Suppressor macrophage (primary cell): Measurements from ENCODE around the gene CYP46A1.
"Not testable (repeated sequence)": the region's sequence is repeated elsewhere in the genome, so short reads cannot be mapped to it uniquely, and the experiment has no call there.

Source experiments
- DNase-seq, 4 experiments: peaks; one replicate each; pipeline ENCODE4 v3.0.0-alpha.2; 2020 to 2022

CYP46A1 gene

DNA sequence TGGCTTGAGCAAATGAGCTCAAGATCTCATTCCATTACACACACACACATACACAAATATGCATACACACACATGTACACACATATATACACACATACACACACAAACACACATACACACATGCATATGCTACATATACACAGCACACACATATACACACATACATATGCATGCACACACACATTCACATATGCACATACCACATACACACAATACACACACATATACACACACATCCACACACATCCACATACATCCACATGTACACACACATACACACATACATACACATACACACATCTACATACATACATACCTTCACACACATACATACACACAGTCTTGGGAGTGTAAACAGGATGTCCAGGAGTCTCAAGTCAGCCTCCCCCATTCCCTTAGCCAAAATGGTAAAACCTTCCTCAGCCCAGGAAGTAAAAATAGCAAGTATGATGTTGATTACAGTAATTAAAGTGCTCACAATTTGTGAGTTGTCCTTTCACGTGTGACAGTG lies 26.4 kb upstream of the CYP46A1 start:
- no peak for DNase-seq

- peak in 1 of 4 experiments; percentile 0 for DNase-seq
Observed at GRCh38 chr14:99658218-99658845, 25.8 kb upstream of the CYP46A1 start.

GRCh38 chr14:99659333-99659741 lies 24.8 kb upstream of the CYP46A1 start:
- peak in 1 of 4 experiments; percentile 1 for DNase-seq

DNA sequence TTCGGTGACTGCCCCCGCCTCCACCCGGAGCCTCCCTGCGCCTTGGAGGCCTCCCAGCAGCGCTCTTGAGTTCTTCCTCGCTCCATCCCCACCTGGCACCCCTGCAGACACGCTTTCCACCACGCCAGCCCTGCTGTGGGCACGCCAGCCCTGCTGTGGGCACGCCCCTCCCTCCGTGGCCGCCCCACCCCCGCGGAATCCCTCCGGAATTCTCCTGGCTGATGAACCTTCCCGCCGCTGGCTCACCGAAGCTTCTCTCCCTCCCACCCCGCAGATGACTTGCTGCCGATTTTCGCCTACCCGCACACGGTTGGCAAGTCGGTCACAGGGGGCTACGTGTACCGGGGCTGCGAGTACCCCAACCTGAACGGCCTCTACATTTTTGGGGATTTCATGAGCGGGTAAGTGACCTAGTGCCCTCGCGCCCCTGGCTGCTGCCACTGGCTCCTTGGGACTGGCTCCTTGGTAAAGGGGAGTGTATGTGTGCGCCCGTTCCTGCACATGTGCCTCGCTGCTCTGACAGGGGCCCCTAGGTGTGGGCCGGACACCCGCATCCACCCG lies 24.0 kb upstream of the CYP46A1 start:
- peak in 1 of 4 experiments; percentile 0 for DNase-seq

DNA sequence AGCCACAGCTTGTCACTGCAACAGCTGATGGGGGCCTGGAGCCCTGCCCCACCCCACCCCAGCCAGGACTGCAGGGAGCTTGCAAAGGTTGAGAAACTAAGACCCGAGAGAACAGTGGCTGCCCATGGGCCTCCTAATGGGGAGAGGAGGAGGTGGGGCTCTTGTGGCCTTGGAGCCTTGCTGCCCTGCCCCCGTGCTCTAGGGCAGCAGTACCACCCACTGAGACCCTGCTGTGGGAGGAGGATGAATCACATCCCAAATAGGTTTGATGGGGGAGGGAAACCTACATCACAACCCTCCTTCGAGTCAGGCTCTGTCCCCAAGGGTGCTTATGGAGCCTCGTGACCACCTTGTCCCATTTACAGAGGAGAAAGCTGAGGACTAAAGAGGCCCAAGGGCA lies 23.3 kb upstream of the CYP46A1 start:
- DNase-seq: peak in 1 of 4 experiments; percentile 1

GRCh38 chr14:99661206-99661605 lies 22.9 kb upstream of the CYP46A1 start:
- not testable (repeated sequence) for DNase-seq

- DNase-seq: peak in 1 of 4 experiments; percentile 1
Observed at GRCh38 chr14:99662846-99663245, 21.3 kb upstream of the CYP46A1 start.

DNA sequence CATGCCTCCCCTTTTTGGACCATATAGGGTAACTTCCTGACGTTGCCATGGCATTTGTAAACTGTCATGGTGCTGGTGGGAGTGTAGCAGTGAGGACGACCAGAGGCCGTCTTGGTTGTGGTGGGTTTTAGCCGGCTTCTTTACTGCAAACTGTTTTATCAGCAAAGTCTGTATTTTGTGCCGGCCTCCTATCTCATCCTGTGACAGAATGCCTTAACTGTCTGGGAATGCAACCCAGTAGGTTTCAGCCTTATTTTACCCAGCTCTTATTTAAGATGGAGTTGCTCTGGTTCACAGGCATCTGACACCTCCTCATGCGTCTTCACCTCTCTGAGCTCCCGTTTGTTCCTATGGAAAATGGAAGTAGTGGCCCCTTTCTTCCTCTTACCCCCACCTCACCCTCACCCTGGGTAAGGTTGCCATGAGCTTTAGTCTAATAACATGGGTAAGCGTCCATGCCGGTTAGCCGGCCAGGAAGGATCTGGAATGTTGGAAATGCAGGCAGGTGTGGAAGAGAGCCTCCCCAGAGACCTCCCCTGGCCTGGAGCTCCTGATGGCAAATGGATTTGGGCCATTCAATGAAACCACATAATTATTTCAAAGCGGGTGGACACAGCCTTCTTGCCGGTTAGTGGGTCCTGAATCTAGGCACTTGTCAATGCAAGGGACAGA lies 20.6 kb upstream of the CYP46A1 start:
- peak in 1 of 4 experiments; percentile 0 for DNase-seq

DNA sequence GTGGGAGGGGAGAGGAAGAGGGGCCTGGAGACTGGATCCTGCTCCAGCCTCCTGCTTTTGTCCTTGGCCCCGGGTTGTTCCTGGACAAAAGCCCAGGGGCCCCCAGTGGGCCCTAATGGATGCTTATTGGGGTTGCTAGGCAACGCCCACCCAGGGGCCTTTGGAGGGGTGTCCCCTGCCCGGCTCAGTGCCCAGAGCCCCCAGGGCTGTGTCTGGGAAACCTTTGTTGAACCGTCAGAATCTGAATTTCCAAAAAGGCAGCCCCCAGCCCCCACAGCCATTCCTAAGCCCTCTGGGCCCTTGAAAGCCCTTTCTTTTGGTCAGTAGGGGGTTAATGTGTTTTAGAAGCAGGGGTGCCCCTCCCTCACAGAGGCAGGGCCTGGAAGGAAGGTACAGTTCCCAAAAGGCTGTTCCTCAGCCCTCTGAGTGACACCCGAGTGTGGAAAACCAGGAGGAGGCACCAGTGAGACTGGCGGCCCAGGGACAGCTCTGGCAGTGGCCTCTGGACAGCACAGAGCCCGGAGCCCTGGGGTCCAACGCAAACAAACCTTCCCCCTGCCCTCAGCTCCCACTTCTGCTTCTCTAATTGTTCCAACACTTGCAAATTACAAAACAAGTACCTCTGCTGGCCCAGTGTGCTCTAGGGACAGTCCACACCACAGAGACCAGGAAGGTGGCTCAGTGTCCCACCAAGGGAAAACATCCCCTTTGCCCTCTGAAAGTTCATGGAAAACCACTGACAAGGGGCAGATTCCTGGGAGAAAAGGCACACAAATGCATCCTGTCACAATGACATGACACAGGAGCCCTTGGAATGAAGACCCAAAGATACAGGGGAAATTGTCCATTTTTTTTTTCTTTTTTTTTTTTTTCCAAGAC lies 19.8 kb upstream of the CYP46A1 start:
- peak in 1 of 4 experiments; percentile 1 for DNase-seq

GRCh38 chr14:99664937-99665273 lies 19.2 kb upstream of the CYP46A1 start:
- no peak for DNase-seq

GRCh38 chr14:99666533-99666932 lies 17.6 kb upstream of the CYP46A1 start:
- no peak for DNase-seq

DNA sequence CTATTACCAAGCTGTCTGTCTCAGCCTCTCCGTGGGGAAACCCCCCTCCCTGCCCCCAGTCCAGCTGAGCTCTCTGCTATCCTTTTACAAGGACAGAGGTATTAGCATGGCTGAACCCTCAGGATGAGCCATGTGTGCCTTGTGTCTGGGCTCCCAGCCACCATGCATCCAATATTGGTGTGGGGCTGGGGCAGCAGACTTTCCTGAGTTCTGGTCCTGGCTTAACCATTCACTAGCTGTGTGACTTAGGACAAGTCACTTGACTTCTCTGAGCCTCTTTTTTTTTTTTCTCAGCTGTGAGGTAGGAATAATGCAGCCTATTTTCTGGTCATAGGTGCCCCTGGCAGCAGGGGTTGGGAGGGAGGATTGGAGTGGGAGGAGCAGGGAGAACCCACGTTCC lies 17.1 kb upstream of the CYP46A1 start:
- no peak for DNase-seq

- DNase-seq: peak in 3 of 4 experiments; percentile 42 to 47 (median 47)
Observed at GRCh38 chr14:99667821-99668220, 16.3 kb upstream of the CYP46A1 start.

DNA sequence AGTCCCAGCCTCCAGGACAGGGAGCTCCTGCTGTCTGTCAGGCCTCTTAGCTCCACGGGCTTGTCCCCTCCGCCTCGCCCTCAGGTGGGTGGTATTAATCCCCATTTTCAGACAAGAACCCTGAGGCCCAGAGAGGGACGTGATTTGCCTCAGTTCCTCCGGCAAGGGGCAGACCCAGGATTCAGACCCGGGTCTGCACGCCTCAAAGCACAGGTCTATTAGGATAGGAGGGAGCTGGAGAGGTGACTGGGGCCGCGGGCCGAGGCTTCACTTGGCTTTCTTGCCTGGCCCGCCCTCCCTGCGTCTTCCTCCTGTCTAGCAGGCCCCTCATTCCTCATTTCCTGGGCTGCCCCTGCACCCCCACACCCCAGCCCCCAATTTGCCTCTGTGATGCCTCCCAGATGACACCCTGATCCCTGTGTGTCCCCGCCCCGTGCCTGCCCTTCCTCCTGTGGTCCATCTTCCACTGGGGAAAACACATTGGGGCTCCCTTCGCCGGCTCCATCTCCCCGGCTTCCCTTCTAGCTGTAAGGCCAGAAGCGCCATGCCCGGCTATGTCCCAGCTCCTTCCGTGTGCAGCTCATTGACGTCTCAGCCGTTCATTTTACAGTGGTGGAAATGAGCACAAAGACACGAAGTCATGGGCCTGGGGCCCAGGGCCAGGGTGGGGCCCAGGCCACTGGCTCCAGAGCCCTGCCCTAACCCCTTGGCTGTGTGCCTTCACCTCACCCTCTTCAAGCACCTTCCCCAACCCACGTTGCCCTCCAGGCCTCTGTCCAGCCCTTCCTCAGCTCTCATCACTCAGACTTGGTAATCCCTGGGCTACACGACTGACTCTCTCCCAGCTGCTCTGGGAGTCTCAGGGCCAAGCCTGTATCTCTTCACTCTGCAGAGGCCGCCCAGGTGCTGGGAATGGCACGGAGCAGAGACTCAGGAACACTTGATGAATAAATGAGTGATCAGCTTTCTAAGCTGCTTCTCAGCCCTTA lies 15.5 kb upstream of the CYP46A1 start:
- peak in 1 of 4 experiments; percentile 0 for DNase-seq

DNA sequence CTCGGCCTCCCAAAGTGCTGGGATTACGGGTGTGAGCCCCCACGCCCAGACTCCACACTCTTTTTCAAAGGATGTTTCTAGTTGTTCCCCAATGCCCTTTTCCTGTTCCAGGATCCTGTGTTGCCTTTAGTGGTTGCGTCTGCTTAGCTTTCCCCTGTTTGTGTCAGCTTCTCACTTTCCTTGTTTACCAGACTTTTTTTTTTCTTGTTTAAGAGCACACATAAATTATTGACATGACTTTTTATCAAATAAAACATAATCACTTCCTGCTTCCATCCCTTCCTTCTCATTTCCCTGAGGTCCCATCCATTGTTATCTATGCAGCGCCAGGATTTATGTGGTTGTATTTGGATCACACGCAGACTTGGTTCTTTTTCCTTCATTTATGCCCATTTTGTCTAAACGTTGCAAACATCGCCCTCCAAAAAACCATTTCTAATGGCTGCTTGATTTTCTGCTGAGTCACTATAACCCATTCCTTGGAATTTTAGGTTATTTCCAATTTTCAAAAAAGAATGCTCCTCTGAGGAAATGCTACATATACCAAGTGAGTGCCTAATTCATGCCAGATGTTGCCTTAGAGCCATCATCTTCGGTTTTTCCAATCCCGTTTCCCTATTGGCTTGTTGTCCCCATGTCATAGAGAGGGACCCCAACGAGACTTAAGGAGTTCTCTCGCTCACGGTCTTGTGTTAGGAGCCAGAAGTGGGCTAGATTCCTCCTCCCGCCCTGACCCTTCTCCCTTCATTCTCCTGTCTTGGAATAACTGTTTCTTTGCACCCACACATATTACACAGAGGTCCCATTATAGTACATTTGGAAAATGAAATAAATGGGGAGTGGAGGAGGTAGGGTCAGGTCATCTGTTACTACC lies 13.5 kb upstream of the CYP46A1 start:
- peak in 1 of 4 experiments; percentile 0 for DNase-seq

DNA sequence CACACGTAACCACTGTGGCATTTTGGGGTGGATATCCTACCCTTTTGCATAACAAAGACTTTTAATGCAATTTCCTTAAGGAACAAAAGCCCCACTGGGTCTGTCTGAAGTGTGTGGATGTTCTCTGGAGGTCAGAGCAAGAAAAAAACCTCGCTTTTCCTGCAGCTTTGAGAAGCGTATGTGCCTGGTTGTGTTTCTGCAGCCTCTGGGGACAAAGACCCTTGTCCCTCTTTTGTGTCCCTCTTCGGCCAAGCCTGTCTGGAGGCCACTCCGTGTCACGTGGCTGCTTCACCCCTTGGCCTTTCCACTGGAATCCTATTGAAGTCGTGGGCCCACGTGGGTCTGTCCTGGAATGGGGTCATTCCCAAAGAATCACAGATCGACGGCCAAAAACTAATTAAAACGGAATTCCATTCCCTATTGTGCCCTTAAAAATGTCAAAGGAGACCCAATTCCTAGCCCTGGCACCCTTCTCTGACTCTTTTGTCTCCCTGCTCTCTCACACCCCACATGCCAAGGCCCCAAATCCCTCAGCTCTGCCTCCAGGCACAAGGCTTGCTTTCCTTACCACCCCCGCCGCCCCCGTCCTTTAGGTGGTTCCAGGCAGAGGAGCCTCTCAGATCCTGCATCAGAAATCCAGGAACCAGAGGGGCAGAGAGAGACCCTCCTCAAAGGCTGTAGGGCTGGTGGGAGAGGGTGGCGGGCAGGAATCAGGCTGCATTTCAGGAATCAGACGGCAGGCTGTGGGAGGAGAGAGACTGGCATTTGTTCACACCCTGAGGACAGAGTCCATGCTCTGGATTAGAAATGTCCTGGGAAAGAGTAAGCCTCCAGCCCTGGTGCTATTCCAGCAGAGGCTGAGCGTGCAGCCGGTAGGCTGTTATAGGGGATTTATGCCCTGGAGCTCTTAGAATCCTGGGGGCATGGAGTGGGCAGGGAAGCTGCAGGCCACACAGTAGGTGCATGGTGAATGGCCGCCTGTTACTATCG lies 12.6 kb upstream of the CYP46A1 start:
- DNase-seq: peak in 1 of 4 experiments; percentile 7

GRCh38 chr14:99672506-99673304 lies 11.4 kb upstream of the CYP46A1 start:
- peak; percentile 33 to 68 (median 61) for DNase-seq
